H1 (cell line): ENCODE measurements around the gene DHX38. TPM values are rescaled to one million over a fixed set of nuclear protein-coding genes. Genes with fewer than 3 reads are reported as not detected.
A peak's percentile ranks its signal among the peaks of the same experiment; 100 is the strongest.

ENCODE experiments used
- CTCF ChIA-PET: fragments of 300-600 bp; sonication (Branson Sonifier 250); formaldehyde crosslinking; loops from one replicate; lab custom pipeline; 2021; ENCODE audit not compliant: partially characterized antibody; lab: Charles Lee
- POLR2A ChIA-PET: fragments of 300-600 bp; sonication (Branson Sonifier 250); formaldehyde crosslinking; loops from one replicate; lab custom pipeline; 2021; ENCODE audit warnings: inconsistent platforms; ENCODE audit not compliant: partially characterized antibody; lab: Charles Lee
- DNase-seq, 2 experiments: peaks; one replicate each; pipeline versions ENCODE4 v3.0.0 to v3.0.0-alpha.2; 2010 to 2022; ENCODE audit warnings: low spot score in 2 of 2, low read depth in 1 of 2, mixed read lengths in 1 of 2
- FAIRE-seq: peaks from 2 replicates; lab custom pipeline; 2011; peaks lifted over from hg19 to GRCh38; lab: Jason Lieb, UNC
- H2AFZ ChIP-seq: 2 replicates; pipeline ENCODE4 v1.8.1; 2012; ENCODE audit warnings: low read length, inconsistent platforms
- H2AK5ac ChIP-seq: 2 replicates; pipeline ENCODE4 v1.6.1; 2013; ENCODE audit warnings: low read depth, low read length
- H2BK120ac ChIP-seq: replicated peaks from 2 replicates; pipeline ENCODE3; 2013; ENCODE audit warnings: low read depth, low read length, inconsistent platforms
- H2BK12ac ChIP-seq: 2 replicates; pipeline ENCODE4 v1.6.1; 2013; ENCODE audit warnings: low read depth, low read length
- H2BK15ac ChIP-seq: 2 replicates; pipeline ENCODE4 v1.6.1; 2013; ENCODE audit warnings: low read length
- H2BK20ac ChIP-seq: 2 replicates; pipeline ENCODE4 v1.6.1; 2013; ENCODE audit warnings: low read length
- H2BK5ac ChIP-seq: 2 replicates; pipeline ENCODE4 v1.6.1; 2013; ENCODE audit warnings: low read depth, low read length
- H3K14ac ChIP-seq: 2 replicates; pipeline ENCODE4 v1.6.1; 2013; ENCODE audit warnings: inconsistent platforms; ENCODE audit not compliant: insufficient read length
- H3K18ac ChIP-seq: 2 replicates; pipeline ENCODE4 v1.6.1; 2013; ENCODE audit warnings: low read length; ENCODE audit errors: extremely low read depth
- H3K23ac ChIP-seq: 2 replicates; pipeline ENCODE4 v1.6.1; 2013; ENCODE audit warnings: inconsistent platforms; ENCODE audit not compliant: insufficient read length
- H3K23me2 ChIP-seq: 2 replicates; pipeline ENCODE4 v1.6.1; 2013; ENCODE audit warnings: low read depth, low read length
- H3K27ac ChIP-seq: 2 replicates; pipeline ENCODE4 v1.6.1; 2011; ENCODE audit warnings: low read depth, low read length, inconsistent platforms
- H3K27me3 ChIP-seq, 4 experiments: replicated peaks in 1 of 4; 1 replicate in 1 of 4; 2 replicates in 3 of 4; pipeline versions ENCODE4 v1.6.1 to v1.8.1; 2011 to 2013; ENCODE audit warnings: low read length in 3 of 4, mild to moderate bottlenecking in 3 of 4, inconsistent platforms in 2 of 4, mixed read lengths in 2 of 4, moderate library complexity in 1 of 4; ENCODE audit not compliant: control insufficient read depth in 3 of 4, insufficient read depth in 3 of 4; ENCODE audit errors: extremely low read depth in 1 of 4
- H3K36me3 ChIP-seq, 4 experiments: 2 replicates each; pipeline versions ENCODE4 v1.6.1 to v1.8.1; 2011 to 2013; ENCODE audit warnings: mild to moderate bottlenecking in 4 of 4, low read length in 3 of 4, moderate library complexity in 2 of 4, control low read depth in 1 of 4, inconsistent platforms in 1 of 4; ENCODE audit not compliant: insufficient read depth in 4 of 4, control insufficient read depth in 2 of 4
- H3K4ac ChIP-seq: replicated peaks from 2 replicates; pipeline ENCODE3; 2013; ENCODE audit warnings: low read length, low read depth, mixed read lengths, inconsistent platforms; ENCODE audit not compliant: insufficient read length
- H3K4me1 ChIP-seq, 4 experiments: replicated peaks in 1 of 4; 1 replicate in 1 of 4; 2 replicates in 3 of 4; pipeline versions ENCODE4 v1.6.1 to v1.8.1; 2011 to 2013; ENCODE audit warnings: low read length in 3 of 4, inconsistent platforms in 2 of 4, mixed read lengths in 1 of 4; ENCODE audit not compliant: insufficient read depth in 4 of 4, control insufficient read depth in 3 of 4
- H3K4me2 ChIP-seq, 2 experiments: 2 replicates each; pipeline versions ENCODE4 v1.6.1 to v1.8.1; 2011 to 2013; ENCODE audit warnings: low read depth in 2 of 2, low read length in 2 of 2, control low read depth in 1 of 2, inconsistent platforms in 1 of 2, mild to moderate bottlenecking in 1 of 2; ENCODE audit not compliant: insufficient read depth in 1 of 2
- H3K4me3 ChIP-seq, 4 experiments: fragments of 200-600, 300-600 bp in 1 of 4; sonication (generic), shearing (Covaris generic), sonication (Bioruptor Twin) in 1 of 4; 2 replicates each; pipeline versions ENCODE4 v1.5.1 to v1.8.1; 2011 to 2016; ENCODE audit warnings: low read length in 4 of 4, low read depth in 3 of 4, control low read depth in 2 of 4, inconsistent platforms in 2 of 4, mild to moderate bottlenecking in 2 of 4, mixed read lengths in 1 of 4, moderate library complexity in 1 of 4; ENCODE audit not compliant: insufficient read depth in 2 of 4; ENCODE audit errors: extremely low read depth in 1 of 4
- H3K56ac ChIP-seq: replicated peaks from 2 replicates; pipeline ENCODE3; 2013; ENCODE audit warnings: low read depth, mild to moderate bottlenecking, mixed read lengths, low read length, inconsistent platforms; ENCODE audit not compliant: insufficient read length
- H3K79me1 ChIP-seq: 2 replicates; pipeline ENCODE4 v1.6.1; 2013; ENCODE audit warnings: low read depth, low read length, control low read depth
- H3K79me2 ChIP-seq, 2 experiments: 2 replicates each; pipeline versions ENCODE4 v1.6.1 to v1.8.1; 2012 to 2013; ENCODE audit warnings: low read length in 2 of 2, mild to moderate bottlenecking in 2 of 2, inconsistent platforms in 1 of 2; ENCODE audit not compliant: insufficient read depth in 2 of 2, control insufficient read depth in 1 of 2
- H3K9ac ChIP-seq, 4 experiments: replicated peaks in 1 of 4; 1 replicate in 1 of 4; 2 replicates in 3 of 4; pipeline versions ENCODE4 v1.6.1 to v1.8.1; 2011 to 2013; ENCODE audit warnings: low read depth in 3 of 4, low read length in 3 of 4, control low read depth in 2 of 4, mild to moderate bottlenecking in 2 of 4, moderate library complexity in 2 of 4, inconsistent platforms in 1 of 4; ENCODE audit errors: extremely low read depth in 1 of 4
- H3K9me3 ChIP-seq, 2 experiments: 2 replicates each; pipeline versions ENCODE4 v1.6.1 to v1.8.1; 2012 to 2013; ENCODE audit warnings: mild to moderate bottlenecking in 2 of 2, moderate library complexity in 2 of 2, control low read depth in 1 of 2, inconsistent platforms in 1 of 2, low read depth in 1 of 2, low read length in 1 of 2, mixed read lengths in 1 of 2; ENCODE audit not compliant: insufficient read depth in 2 of 2
- H4K20me1 ChIP-seq, 2 experiments: replicated peaks in 1 of 2; 2 replicates each; pipeline versions ENCODE3 to v1.8.1; 2011 to 2013; ENCODE audit warnings: inconsistent platforms in 2 of 2, low read length in 2 of 2, mild to moderate bottlenecking in 1 of 2; ENCODE audit not compliant: insufficient read depth in 2 of 2, control insufficient read depth in 1 of 2
- H4K5ac ChIP-seq: 2 replicates; pipeline ENCODE4 v1.6.1; 2013; ENCODE audit warnings: low read length, low read depth, mixed read lengths, inconsistent platforms; ENCODE audit not compliant: insufficient read length
- H4K8ac ChIP-seq: 2 replicates; pipeline ENCODE4 v1.8.0; 2013; ENCODE audit warnings: mild to moderate bottlenecking, moderate library complexity, low read length, inconsistent platforms; ENCODE audit not compliant: insufficient read depth; ENCODE audit errors: extremely low read depth
- H4K91ac ChIP-seq: replicated peaks from 2 replicates; pipeline ENCODE3; 2013; ENCODE audit warnings: low read length, mixed read lengths, inconsistent platforms; ENCODE audit not compliant: insufficient read length
- MAX ChIP-seq: IDR thresholded peaks from 2 replicates; pipeline ENCODE4 v1.6.1; 2012; ENCODE audit warnings: inconsistent platforms
- WGBS, 2 experiments: shearing (Covaris generic) in 1 of 2; methylation state at CpG; one replicate each; pipeline versions ENCODE4 v1.1.6 to v1.1.7; 2013 to 2015; ENCODE audit warnings: low lambda C conversion rate in 2 of 2, mixed read lengths in 2 of 2, inconsistent platforms in 1 of 2, low coverage in 1 of 2, missing lambda C conversion rate in 1 of 2; ENCODE audit not compliant: insufficient replicate concordance in 2 of 2, insufficient coverage in 1 of 2, insufficient read length in 1 of 2; ENCODE audit errors: extremely low coverage in 1 of 2, missing lambda C conversion rate in 1 of 2; 5-methylcytosine and 5-hydroxymethylcytosine counted together
- polyA plus RNA-seq, 7 experiments: library from polyadenylated mRNA; depleted of rRNA in 3 of 7; stranded (reverse) in 5 of 7; unstranded in 2 of 7; fragments of >200 nt in 5 of 7; fragments of 200-250 nt in 2 of 7; gene quantifications; 1 replicate in 5 of 7; 2 replicates in 1 of 7; 4 replicates in 1 of 7; pipeline versions ENCODE4 v1.2.1 to v1.2.3, GENCODE V29; 2011 to 2013; ENCODE audit warnings: missing spikeins in 2 of 7, mixed read lengths in 2 of 7
- total RNA-seq: library from RNA; stranded (reverse); fragmentation: NEBNext Ultra II Directional; extraction: Animal tissue kit (Norgen Biotek cat#: 25700); gene quantifications from 2 replicates; pipeline ENCODE4 v1.2.1, GENCODE V29; 2021

Gene DHX38
- total and polyA plus RNA-seq, 2 of the 8 experiments (the other 6 are each of a cell fraction or from before 2014, with no cell fraction given) = 27.3 to 53.5 TPM

GRCh38 chr16:72124148-72124547, 30.5 kb downstream of the DHX38 start:
- H3K4me2 ChIP-seq = no peak overlapping the region
- peaks cover 0 to 4% (median 0%) of the 10 kb centered on the region in 4 experiments; a peak in 3 of 7 replicates for H3K4me1 ChIP-seq
- no peak overlapping the region for H3K23ac ChIP-seq
- no peak overlapping the region for H4K8ac ChIP-seq
- no peak overlapping the region for H2BK120ac ChIP-seq
- DNase-seq (peak in 1 of 2 experiments; percentile 13), FAIRE-seq (no peak)
- no peak overlapping the region for H2BK15ac ChIP-seq
- H3K36me3 ChIP-seq = no peaks in the 10 kb centered on the region
- CTCF ChIA-PET = interaction anchor here (0.6 to 4.2 kb wide), 34 partner anchors 10 to 1048 kb away, joined by 3 to 43 read pairs (median 4); no protein-coding TSS in a partner anchor
- H3K18ac ChIP-seq = no peak overlapping the region
- no peak overlapping the region for H2BK5ac ChIP-seq
- no peak overlapping the region for H3K27ac ChIP-seq
- H3K79me1 ChIP-seq = no peaks in the 10 kb centered on the region
- no peak overlapping the region for H3K4me3 ChIP-seq
- H3K14ac ChIP-seq = no peak overlapping the region
- H3K56ac ChIP-seq = no peak overlapping the region
- WGBS, 2 experiments = 92% methylated on average over 3 of the region's 3 CpGs; no CpG with 5 or more reads in 1 of the 2 experiments
- H2BK20ac ChIP-seq = no peak overlapping the region
- no peak overlapping the region for H3K9ac ChIP-seq
- no peak overlapping the region for H4K5ac ChIP-seq
- no peak overlapping the region for H4K91ac ChIP-seq
- no peak for TF ChIP-seq MAX
- no peaks in the 10 kb centered on the region for H3K9me3 ChIP-seq
- H3K79me2 ChIP-seq = no peaks in the 10 kb centered on the region
- 0 out of 2 replicates have a peak overlapping the region, but pooled peaks have one; percentile 14 for H2AK5ac ChIP-seq
- no peak overlapping the region for H2AFZ ChIP-seq
- POLR2A ChIA-PET = interaction anchor here (0.9 to 2.3 kb wide), 3 partner anchors 27 to 288 kb away, joined by 3 to 8 read pairs (median 4); partner anchors contain the start of genes DHX38 and TXNL4B
- no peaks in the 10 kb centered on the region for H3K23me2 ChIP-seq
- H4K20me1 ChIP-seq = no peaks in the 10 kb centered on the region
- H3K27me3 ChIP-seq = no peaks in the 10 kb centered on the region
- no peak overlapping the region for H3K4ac ChIP-seq
- H2BK12ac ChIP-seq = no peak overlapping the region
